Memory B cell (primary cell): ENCODE data around the gene FAM53A.

Experiments used
- ATAC-seq: fragments of 150-1000 bp; cut with Tn5 transposase; 2 replicates; pipeline ENCODE4 v1.10.0; 2021; ENCODE audit warnings: low read depth, mild to moderate bottlenecking, moderate library complexity
- DNase-seq, 2 donors: peaks; one replicate each; pipeline ENCODE4 v3.0.0; 2022; ENCODE audit warnings: low spot score in 2 of 2
- H3K27ac Mint-ChIP-seq: one replicate; pipeline ENCODE4 v1.8.0; 2022; ENCODE audit warnings: mild to moderate bottlenecking, moderate library complexity, mixed read lengths
- H3K27me3 Mint-ChIP-seq: one replicate; pipeline ENCODE4 v1.8.0; 2022; ENCODE audit warnings: mixed read lengths
- H3K36me3 Mint-ChIP-seq: one replicate; pipeline ENCODE4 v1.8.0; 2022; ENCODE audit warnings: mild to moderate bottlenecking, mixed read lengths
- H3K4me1 Mint-ChIP-seq: one replicate; pipeline ENCODE4 v1.8.0; 2022; ENCODE audit warnings: mixed read lengths
- H3K4me3 Mint-ChIP-seq: one replicate; pipeline ENCODE4 v1.8.0; 2022; ENCODE audit warnings: mild to moderate bottlenecking, moderate library complexity, mixed read lengths
- H3K9me3 Mint-ChIP-seq: one replicate; pipeline ENCODE4 v1.8.0; 2022; ENCODE audit warnings: mixed read lengths

Gene FAM53A

GRCh38 chr4:1594871-1595788 lies 89.0 kb downstream of the FAM53A start:
- Mint-ChIP-seq H3K36me3 (peaks cover 8% of the 10 kb centered on the region), H3K27me3 (peaks cover 7% of the 10 kb centered on the region), H3K9me3 (peaks cover 6% of the 10 kb centered on the region), H3K27ac (no peak overlapping the region), H3K4me3 (no peak overlapping the region), H3K4me1 (peaks cover 6% of the 10 kb centered on the region)
- no peak for ATAC-seq
- no peak for DNase-seq

GRCh38 chr4:1593881-1594345 lies 90.2 kb downstream of the FAM53A start:
- no peaks in the 10 kb centered on the region for H3K4me1 Mint-ChIP-seq
- H3K4me3 Mint-ChIP-seq = no peak overlapping the region
- H3K9me3 Mint-ChIP-seq = peaks cover 11% of the 10 kb centered on the region
- no peak for DNase-seq
- H3K27ac Mint-ChIP-seq = no peak overlapping the region
- peaks cover 7% of the 10 kb centered on the region for H3K27me3 Mint-ChIP-seq
- peaks cover 8% of the 10 kb centered on the region for H3K36me3 Mint-ChIP-seq
- no peak for ATAC-seq

- ATAC-seq = no peak
- peaks cover 7% of the 10 kb centered on the region for H3K27me3 Mint-ChIP-seq
- H3K27ac Mint-ChIP-seq = no peak overlapping the region
- peaks cover 8% of the 10 kb centered on the region for H3K36me3 Mint-ChIP-seq
- no peak for DNase-seq
- H3K4me1 Mint-ChIP-seq = no peaks in the 10 kb centered on the region
- H3K9me3 Mint-ChIP-seq = peaks cover 14% of the 10 kb centered on the region
- no peak overlapping the region for H3K4me3 Mint-ChIP-seq
Measured at GRCh38 chr4:1593458-1593857, 90.7 kb downstream of the FAM53A start.

GRCh38 chr4:1592709-1593417 lies 91.2 kb downstream of the FAM53A start:
- H3K36me3 Mint-ChIP-seq = peaks cover 8% of the 10 kb centered on the region
- ATAC-seq (no peak), DNase-seq (no peak)
- no peaks in the 10 kb centered on the region for H3K4me1 Mint-ChIP-seq
- H3K9me3 Mint-ChIP-seq = peaks cover 16% of the 10 kb centered on the region
- no peak overlapping the region for H3K27ac Mint-ChIP-seq
- no peak overlapping the region for H3K4me3 Mint-ChIP-seq
- peaks cover 7% of the 10 kb centered on the region for H3K27me3 Mint-ChIP-seq

GRCh38 chr4:1592068-1592708 lies 91.9 kb downstream of the FAM53A start:
- peaks cover 8% of the 10 kb centered on the region for H3K36me3 Mint-ChIP-seq
- H3K4me3 Mint-ChIP-seq = no peak overlapping the region
- H3K9me3 Mint-ChIP-seq = peaks cover 16% of the 10 kb centered on the region
- H3K4me1 Mint-ChIP-seq = no peaks in the 10 kb centered on the region
- no peak overlapping the region for H3K27ac Mint-ChIP-seq
- DNase-seq (no peak), ATAC-seq (no peak)
- peaks cover 7% of the 10 kb centered on the region for H3K27me3 Mint-ChIP-seq

GRCh38 chr4:1591107-1591506 lies 93.0 kb downstream of the FAM53A start:
- ATAC-seq (no peak), DNase-seq (no peak)
- Mint-ChIP-seq H3K27ac (no peak overlapping the region), H3K4me3 (no peak overlapping the region), H3K9me3 (peaks cover 17% of the 10 kb centered on the region), H3K27me3 (peaks cover 2% of the 10 kb centered on the region), H3K4me1 (peaks cover 2% of the 10 kb centered on the region), H3K36me3 (peaks cover 5% of the 10 kb centered on the region)

- peaks cover 2% of the 10 kb centered on the region for H3K27me3 Mint-ChIP-seq
- no peak for DNase-seq
- peaks cover 17% of the 10 kb centered on the region for H3K9me3 Mint-ChIP-seq
Measured at GRCh38 chr4:1590244-1590643, 93.9 kb downstream of the FAM53A start.

More at GRCh38 chr4:1590244-1590643, 93.9 kb downstream of the FAM53A start:
- H3K4me3 Mint-ChIP-seq = no peak overlapping the region
- ATAC-seq = no peak
- peaks cover 2% of the 10 kb centered on the region for H3K4me1 Mint-ChIP-seq
- peaks cover 5% of the 10 kb centered on the region for H3K36me3 Mint-ChIP-seq
- no peak overlapping the region for H3K27ac Mint-ChIP-seq
